GM19099 (cell line): ENCODE measurements around the gene CHST11.

ENCODE experiments used
- POLR2A ChIP-seq: IDR thresholded peaks from 3 replicates; pipeline ENCODE4 v1.6.1; 2011; ENCODE audit warnings: low read depth; ENCODE audit not compliant: insufficient read length; ENCODE audit errors: extremely low read depth

CHST11 gene

GRCh38 chr12:104513681-104514080, 56.9 kb downstream of the CHST11 start:
- no peak for TF ChIP-seq POLR2A

- no peak for TF ChIP-seq POLR2A
These were observed 57.5 kb downstream of the CHST11 start for GRCh38 chr12:104514092-104514810.

- TF ChIP-seq POLR2A, result no peak
These were observed 59.2 kb downstream of the CHST11 start for GRCh38 chr12:104515899-104516298.

GRCh38 chr12:104516821-104517220, 60.1 kb downstream of the CHST11 start:
- TF ChIP-seq POLR2A, result no peak

GRCh38 chr12:104517880-104518279, 61.1 kb downstream of the CHST11 start:
- TF ChIP-seq POLR2A, result no peak

- no peak for TF ChIP-seq POLR2A
These were observed 62.7 kb downstream of the CHST11 start for GRCh38 chr12:104519190-104520019.

- no peak for TF ChIP-seq POLR2A
These were observed 63.6 kb downstream of the CHST11 start for GRCh38 chr12:104520242-104520900.

GRCh38 chr12:104521731-104522130, 65.0 kb downstream of the CHST11 start:
- TF ChIP-seq POLR2A, result no peak

- TF ChIP-seq POLR2A, result no peak
These were observed 66.4 kb downstream of the CHST11 start for GRCh38 chr12:104522985-104523722.

GRCh38 chr12:104524034-104524832, 67.5 kb downstream of the CHST11 start:
- no peak for TF ChIP-seq POLR2A

- no peak for TF ChIP-seq POLR2A
These were observed 69.6 kb downstream of the CHST11 start for GRCh38 chr12:104526320-104526719.

GRCh38 chr12:104526751-104527150, 70.0 kb downstream of the CHST11 start:
- no peak for TF ChIP-seq POLR2A

GRCh38 chr12:104529130-104529874, 72.6 kb downstream of the CHST11 start:
- no peak for TF ChIP-seq POLR2A
